HCT116 (cell line): ENCODE results near the gene TMEM247. TPM values are rescaled to one million over a fixed set of nuclear protein-coding genes. Genes with fewer than 3 reads are reported as not detected.

Experiments used
- ATAC-seq: fragments of 200-7000 bp; cut with Tn5 transposase; 2 replicates; pipeline ENCODE4 v1.9.1; 2020; ENCODE audit warnings: mild to moderate bottlenecking, moderate library complexity
- BruUV-seq: library from RNA; stranded (reverse); fragments of 400-500 nt; replicated peaks from 2 replicates; lab custom pipeline; 2021; lab: Mats Ljungman, UMichigan
- CTCF ChIA-PET: fragments of 300-600 bp; sonication (Branson Sonifier 250); formaldehyde crosslinking; loops from one replicate; lab custom pipeline; 2021; ENCODE audit warnings: antibody characterized with exemption; lab: Charles Lee
- POLR2A ChIA-PET: fragments of 300-600, 350-600 bp; sonication (Branson Sonifier 250); formaldehyde crosslinking; loops from one replicate; lab custom pipeline; 2021; ENCODE audit warnings: antibody characterized with exemption; lab: Charles Lee
- RAD21 ChIA-PET, 2 experiments: fragments of 300-600 bp; sonication (Branson Sonifier 250); formaldehyde crosslinking; loops; one replicate each; lab custom pipeline; 2023; ENCODE audit warnings: low total read pairs in 2 of 2; ENCODE audit not compliant: uncharacterized antibody in 2 of 2, unreplicated experiment in 2 of 2, low non-redundant PET in 1 of 2; lab: Charles Lee
- DNase-seq: peaks from one replicate; pipeline ENCODE4 v3.0.0-alpha.2; 2010; ENCODE audit warnings: low read depth, low spot score
- H2AFZ ChIP-seq: fragments of 200-600 bp; shearing (Covaris generic), sonication (generic); 2 replicates; pipeline ENCODE4 v1.6.1; 2017; ENCODE audit warnings: low read depth, mixed run types, mixed read lengths, antibody characterized with exemption, low read length; ENCODE audit not compliant: poor library complexity, severe bottlenecking
- H3K27ac ChIP-seq: 2 replicates; pipeline ENCODE4 v1.5.1; 2012; ENCODE audit warnings: low read depth, low read length
- H3K27me3 ChIP-seq: fragments of 200-600 bp; sonication (generic); 2 replicates; pipeline ENCODE4 v1.6.1; 2016; ENCODE audit warnings: mixed run types, low read length, mixed read lengths; ENCODE audit not compliant: insufficient read depth
- H3K36me3 ChIP-seq, 2 experiments: fragments of 200-500 bp in 1 of 2; fragments of 200-600 bp in 1 of 2; sonication (Bioruptor generic) in 1 of 2; sonication (generic) in 1 of 2; 2 replicates each; pipeline versions ENCODE4 v1.5.1 to v1.6.1; 2014 to 2016; ENCODE audit warnings: low read length in 2 of 2, inconsistent platforms in 1 of 2, mixed read lengths in 1 of 2, mixed run types in 1 of 2; ENCODE audit not compliant: insufficient read depth in 2 of 2, control insufficient read depth in 1 of 2
- H3K4me1 ChIP-seq, 2 experiments: fragments of 200-600 bp in 1 of 2; sonication (generic) in 1 of 2; 2 replicates each; pipeline versions ENCODE4 v1.5.1 to v1.6.1; 2012 to 2017; ENCODE audit warnings: low read length in 2 of 2, inconsistent platforms in 1 of 2, mild to moderate bottlenecking in 1 of 2, mixed read lengths in 1 of 2, mixed run types in 1 of 2, moderate library complexity in 1 of 2; ENCODE audit not compliant: insufficient read depth in 2 of 2, control insufficient read depth in 1 of 2
- H3K4me2 ChIP-seq: fragments of 200-600 bp; sonication (generic); 2 replicates; pipeline ENCODE4 v1.6.1; 2017; ENCODE audit warnings: mixed run types, low read length, mixed read lengths
- H3K4me3 ChIP-seq, 2 experiments: fragments of 200-600 bp in 1 of 2; sonication (generic) in 1 of 2; replicated peaks in 1 of 2; 2 replicates each; pipeline ENCODE4 v1.5.1; 2011 to 2016; ENCODE audit warnings: low read length in 2 of 2, control low read depth in 1 of 2, low read depth in 1 of 2, mild to moderate bottlenecking in 1 of 2, mixed read lengths in 1 of 2, mixed run types in 1 of 2
- H3K79me2 ChIP-seq: fragments of 200-600 bp; sonication (generic); 2 replicates; pipeline ENCODE4 v1.6.1; 2017; ENCODE audit warnings: mild to moderate bottlenecking, mixed run types, low read length, moderate library complexity, mixed read lengths; ENCODE audit not compliant: insufficient read depth
- H3K9ac ChIP-seq: fragments of 200-600 bp; sonication (generic); 2 replicates; pipeline ENCODE4 v1.6.1; 2016; ENCODE audit warnings: low read length, mixed read lengths
- H3K9me2 ChIP-seq: fragments of 200-600 bp; sonication (generic), shearing (Covaris generic); 2 replicates; pipeline ENCODE4 v1.6.1; 2017; ENCODE audit warnings: mixed run types, mild to moderate bottlenecking, moderate library complexity; ENCODE audit not compliant: insufficient read depth
- H3K9me3 ChIP-seq, 2 experiments: fragments of 200-500 bp in 1 of 2; fragments of 200-600 bp in 1 of 2; sonication (Bioruptor generic) in 1 of 2; sonication (generic) in 1 of 2; 2 replicates each; pipeline ENCODE4 v1.6.1; 2014 to 2017; ENCODE audit warnings: low read length in 2 of 2, mixed read lengths in 2 of 2, inconsistent platforms in 1 of 2, low read depth in 1 of 2, mild to moderate bottlenecking in 1 of 2, mixed run types in 1 of 2, moderate library complexity in 1 of 2; ENCODE audit not compliant: control insufficient read depth in 1 of 2, insufficient read depth in 1 of 2
- H4K20me1 ChIP-seq: fragments of 200-600 bp; sonication (generic), shearing (Covaris generic); 2 replicates; pipeline ENCODE4 v1.6.1; 2017; ENCODE audit warnings: mixed run types, mild to moderate bottlenecking, moderate library complexity; ENCODE audit not compliant: insufficient read depth
- EGR1 ChIP-seq: IDR thresholded peaks from 2 replicates; pipeline ENCODE4 v1.6.1; 2012; ENCODE audit warnings: low read depth
- ELF1 ChIP-seq: IDR thresholded peaks from 2 replicates; pipeline ENCODE4 v1.6.1; 2012; ENCODE audit warnings: low read depth, borderline replicate concordance
- EZH2 ChIP-seq: fragments of 200-600 bp; sonication (generic); IDR thresholded peaks from 2 replicates; pipeline ENCODE4 v1.6.1; 2017; ENCODE audit warnings: antibody characterized with exemption, mixed run types
- EZH2phosphoT487 ChIP-seq: fragments of 200-600 bp; IDR thresholded peaks from 2 replicates; pipeline ENCODE4 v1.6.1; 2018; ENCODE audit warnings: antibody characterized with exemption, borderline replicate concordance
- FOSL1 ChIP-seq: IDR thresholded peaks from 2 replicates; pipeline ENCODE4 v1.6.1; 2012; ENCODE audit warnings: low read depth
- JUND ChIP-seq: IDR thresholded peaks from 2 replicates; pipeline ENCODE4 v1.6.1; 2012
- POLR2A ChIP-seq: IDR thresholded peaks from 2 replicates; pipeline ENCODE4 v1.7.0; 2011; ENCODE audit warnings: borderline replicate concordance; ENCODE audit not compliant: insufficient read depth, insufficient read length; ENCODE audit errors: extremely low read depth
- POLR2AphosphoS5 ChIP-seq: IDR thresholded peaks from 2 replicates; pipeline ENCODE4 v1.6.1; 2011; ENCODE audit warnings: mild to moderate bottlenecking, low read depth, low read length, moderate library complexity
- RAD21 ChIP-seq: IDR thresholded peaks from 2 replicates; pipeline ENCODE4 v1.6.1; 2012; ENCODE audit warnings: low read depth, mild to moderate bottlenecking
- SIN3A ChIP-seq: IDR thresholded peaks from 2 replicates; pipeline ENCODE4 v1.6.1; 2012; ENCODE audit warnings: low read depth
- SP1 ChIP-seq: IDR thresholded peaks from 2 replicates; pipeline ENCODE4 v1.6.1; 2012; ENCODE audit warnings: low read depth
- SRF ChIP-seq: IDR thresholded peaks from 2 replicates; pipeline ENCODE4 v1.6.1; 2012; ENCODE audit warnings: low read depth
- TCF7L2 ChIP-seq: IDR thresholded peaks from 2 replicates; pipeline ENCODE4 v1.7.0; 2011; ENCODE audit warnings: borderline replicate concordance, inconsistent platforms; ENCODE audit not compliant: insufficient read depth, insufficient read length; ENCODE audit errors: extremely low read depth
- YY1 ChIP-seq: IDR thresholded peaks from 2 replicates; pipeline ENCODE4 v1.6.1; 2011; ENCODE audit warnings: low read length, low read depth, moderate library complexity, mild to moderate bottlenecking; ENCODE audit not compliant: insufficient replicate concordance; ENCODE audit errors: extremely low read depth
- ZFX ChIP-seq: fragments of 450-650 bp; IDR thresholded peaks from 2 replicates; pipeline ENCODE4 v1.6.1; 2017
- ZNF274 ChIP-seq: fragments of 200-500 bp; sonication (Bioruptor generic); IDR thresholded peaks from 2 replicates; pipeline ENCODE4 v1.6.1; 2014; ENCODE audit warnings: mild to moderate bottlenecking, low read depth, low read length, inconsistent platforms
- intact Hi-C: fragments of 100-400 bp; cut with micrococcal nuclease; formaldehyde crosslinking; loops from 2 replicates; pipeline ENCODE4 v1.10.0; 2022
- total RNA-seq: library from RNA; stranded (reverse); gene quantifications from one replicate; pipeline ENCODE4 v1.2.1, GENCODE V29; 2021; ENCODE audit not compliant: unreplicated experiment
- TF ChIP-seq, protein P1 (sequence below): IDR thresholded peaks from 2 replicates; pipeline ENCODE4 v1.6.1; 2012
- TF ChIP-seq, protein P2 (sequence below): IDR thresholded peaks from 2 replicates; pipeline ENCODE4 v1.6.1; 2011; ENCODE audit warnings: mild to moderate bottlenecking, low read length, moderate library complexity; ENCODE audit not compliant: insufficient replicate concordance; ENCODE audit errors: extremely low read depth
- TF ChIP-seq, protein P3 (sequence below): IDR thresholded peaks from 2 replicates; pipeline ENCODE4 v1.6.1; 2012; ENCODE audit warnings: low read depth

The TMEM247 gene
- total RNA-seq, 1 experiment from 2014 or later: not detected

DNA sequence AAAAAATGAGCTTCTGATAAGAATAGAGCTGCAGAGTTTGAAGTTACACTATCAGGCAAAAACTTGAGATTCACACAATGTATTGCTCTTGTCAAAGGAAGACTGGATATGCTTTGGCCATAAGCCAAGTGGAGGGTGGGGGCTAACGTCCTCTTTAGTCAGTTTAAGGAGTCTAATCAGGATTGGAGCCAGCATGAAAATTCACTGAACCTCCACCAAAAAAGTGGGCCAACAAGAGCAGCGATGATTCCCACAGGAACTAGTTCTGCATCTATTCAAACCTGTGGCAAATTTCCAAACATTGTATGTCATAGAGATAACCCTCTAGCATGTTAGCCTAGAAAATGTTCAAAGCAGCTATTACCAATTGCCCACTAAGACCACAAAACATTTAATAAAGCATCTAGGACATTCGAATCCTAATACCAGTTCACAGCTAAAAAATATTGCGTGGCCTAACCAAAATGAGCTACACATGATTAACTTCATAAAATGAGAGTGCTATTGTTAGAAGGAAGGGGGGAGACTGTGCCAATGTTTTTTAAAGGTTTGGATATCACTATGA, 43.5 kb upstream of the TMEM247 start:
- CTCF ChIA-PET: no interaction called here

More for the DNA sequence above, 43.5 kb upstream of the TMEM247 start:
- POLR2A ChIA-PET: no interaction called here
- Histone ChIP-seq H3K79me2 (no peaks in the 10 kb centered on the region), H3K36me3 (no peaks in the 10 kb centered on the region), H3K4me1 (no peaks in the 10 kb centered on the region), H3K27me3 (no peaks in the 10 kb centered on the region), H3K9me3 (no peaks in the 10 kb centered on the region), H3K4me2 (no peak overlapping the region), H3K9ac (no peak overlapping the region), H3K27ac (no peak overlapping the region), H2AFZ (no peak overlapping the region), H4K20me1 (no peaks in the 10 kb centered on the region), H3K4me3 (no peak overlapping the region), H3K9me2 (peaks cover 4% of the 10 kb centered on the region; the same call in 1 of the 2 replicates)
- DNase-seq: no peak
- RAD21 ChIA-PET: no interaction called here
- BruUV-seq: no TSS peak
- TF ChIP-seq, protein P1, sequence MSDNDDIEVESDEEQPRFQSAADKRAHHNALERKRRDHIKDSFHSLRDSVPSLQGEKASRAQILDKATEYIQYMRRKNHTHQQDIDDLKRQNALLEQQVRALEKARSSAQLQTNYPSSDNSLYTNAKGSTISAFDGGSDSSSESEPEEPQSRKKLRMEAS: no peak
- TF ChIP-seq EGR1: no peak
- TF ChIP-seq, protein P2, sequence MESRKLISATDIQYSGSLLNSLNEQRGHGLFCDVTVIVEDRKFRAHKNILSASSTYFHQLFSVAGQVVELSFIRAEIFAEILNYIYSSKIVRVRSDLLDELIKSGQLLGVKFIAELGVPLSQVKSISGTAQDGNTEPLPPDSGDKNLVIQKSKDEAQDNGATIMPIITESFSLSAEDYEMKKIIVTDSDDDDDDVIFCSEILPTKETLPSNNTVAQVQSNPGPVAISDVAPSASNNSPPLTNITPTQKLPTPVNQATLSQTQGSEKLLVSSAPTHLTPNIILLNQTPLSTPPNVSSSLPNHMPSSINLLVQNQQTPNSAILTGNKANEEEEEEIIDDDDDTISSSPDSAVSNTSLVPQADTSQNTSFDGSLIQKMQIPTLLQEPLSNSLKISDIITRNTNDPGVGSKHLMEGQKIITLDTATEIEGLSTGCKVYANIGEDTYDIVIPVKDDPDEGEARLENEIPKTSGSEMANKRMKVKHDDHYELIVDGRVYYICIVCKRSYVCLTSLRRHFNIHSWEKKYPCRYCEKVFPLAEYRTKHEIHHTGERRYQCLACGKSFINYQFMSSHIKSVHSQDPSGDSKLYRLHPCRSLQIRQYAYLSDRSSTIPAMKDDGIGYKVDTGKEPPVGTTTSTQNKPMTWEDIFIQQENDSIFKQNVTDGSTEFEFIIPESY: no peak
- no peak for TF ChIP-seq ELF1
- no peak for TF ChIP-seq SRF
- TF ChIP-seq EZH2: no peak
- no peak for TF ChIP-seq YY1
- no peak for TF ChIP-seq SIN3A
- no peak for TF ChIP-seq ZNF274
- TF ChIP-seq RAD21: no peak
- no peak for TF ChIP-seq JUND
- no peak for TF ChIP-seq SP1
- TF ChIP-seq TCF7L2: no peak
- TF ChIP-seq, protein P3, sequence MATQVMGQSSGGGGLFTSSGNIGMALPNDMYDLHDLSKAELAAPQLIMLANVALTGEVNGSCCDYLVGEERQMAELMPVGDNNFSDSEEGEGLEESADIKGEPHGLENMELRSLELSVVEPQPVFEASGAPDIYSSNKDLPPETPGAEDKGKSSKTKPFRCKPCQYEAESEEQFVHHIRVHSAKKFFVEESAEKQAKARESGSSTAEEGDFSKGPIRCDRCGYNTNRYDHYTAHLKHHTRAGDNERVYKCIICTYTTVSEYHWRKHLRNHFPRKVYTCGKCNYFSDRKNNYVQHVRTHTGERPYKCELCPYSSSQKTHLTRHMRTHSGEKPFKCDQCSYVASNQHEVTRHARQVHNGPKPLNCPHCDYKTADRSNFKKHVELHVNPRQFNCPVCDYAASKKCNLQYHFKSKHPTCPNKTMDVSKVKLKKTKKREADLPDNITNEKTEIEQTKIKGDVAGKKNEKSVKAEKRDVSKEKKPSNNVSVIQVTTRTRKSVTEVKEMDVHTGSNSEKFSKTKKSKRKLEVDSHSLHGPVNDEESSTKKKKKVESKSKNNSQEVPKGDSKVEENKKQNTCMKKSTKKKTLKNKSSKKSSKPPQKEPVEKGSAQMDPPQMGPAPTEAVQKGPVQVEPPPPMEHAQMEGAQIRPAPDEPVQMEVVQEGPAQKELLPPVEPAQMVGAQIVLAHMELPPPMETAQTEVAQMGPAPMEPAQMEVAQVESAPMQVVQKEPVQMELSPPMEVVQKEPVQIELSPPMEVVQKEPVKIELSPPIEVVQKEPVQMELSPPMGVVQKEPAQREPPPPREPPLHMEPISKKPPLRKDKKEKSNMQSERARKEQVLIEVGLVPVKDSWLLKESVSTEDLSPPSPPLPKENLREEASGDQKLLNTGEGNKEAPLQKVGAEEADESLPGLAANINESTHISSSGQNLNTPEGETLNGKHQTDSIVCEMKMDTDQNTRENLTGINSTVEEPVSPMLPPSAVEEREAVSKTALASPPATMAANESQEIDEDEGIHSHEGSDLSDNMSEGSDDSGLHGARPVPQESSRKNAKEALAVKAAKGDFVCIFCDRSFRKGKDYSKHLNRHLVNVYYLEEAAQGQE: no peak
- no peak for TF ChIP-seq POLR2AphosphoS5
- TF ChIP-seq EZH2phosphoT487: no peak
- no peak for TF ChIP-seq FOSL1
- TF ChIP-seq ZFX: no peak
- TF ChIP-seq POLR2A: no peak
- intact Hi-C loops: no loop called here
- no peak for ATAC-seq
